HG02798 (cell line): ENCODE data around the gene DCLK1.
"Not testable (repeated sequence)": the region's sequence is repeated elsewhere in the genome, so short reads cannot be mapped to it uniquely, and the experiment has no call there.

ENCODE experiments used
- ATAC-seq: cut with Tn5 transposase; IDR thresholded peaks from one replicate; pipeline ENCODE4 v1.9.1; 2021; ENCODE audit warnings: mild to moderate bottlenecking; ENCODE audit not compliant: unreplicated experiment, poor library complexity

DCLK1 gene

GRCh38 chr13:36089130-36089647 is 42.0 kb downstream of the DCLK1 start:
- ATAC-seq = no peak

- ATAC-seq = no peak
These were observed 42.7 kb downstream of the DCLK1 start for GRCh38 chr13:36088463-36088862.

GRCh38 chr13:36088001-36088400 is 43.2 kb downstream of the DCLK1 start:
- no peak for ATAC-seq

GRCh38 chr13:36086117-36086516 is 45.1 kb downstream of the DCLK1 start:
- ATAC-seq = no peak

GRCh38 chr13:36084131-36084530 is 47.1 kb downstream of the DCLK1 start:
- ATAC-seq = no peak

GRCh38 chr13:36082806-36083205 is 48.4 kb downstream of the DCLK1 start:
- ATAC-seq = no peak

GRCh38 chr13:36082396-36082795 is 48.8 kb downstream of the DCLK1 start:
- ATAC-seq = no peak

GRCh38 chr13:36076211-36076610 is 55.0 kb downstream of the DCLK1 start:
- no peak for ATAC-seq

- ATAC-seq = no peak
These were observed 56.5 kb downstream of the DCLK1 start for GRCh38 chr13:36074659-36075058.

GRCh38 chr13:36072152-36072935 is 58.8 kb downstream of the DCLK1 start:
- no peak for ATAC-seq

- not testable (repeated sequence) for ATAC-seq
These were observed 60.5 kb downstream of the DCLK1 start for GRCh38 chr13:36070504-36071192.

GRCh38 chr13:36069881-36070366 is 61.3 kb downstream of the DCLK1 start:
- no peak for ATAC-seq

- no peak for ATAC-seq
These were observed 62.2 kb downstream of the DCLK1 start for GRCh38 chr13:36068991-36069390.

- ATAC-seq = no peak
These were observed 62.6 kb downstream of the DCLK1 start for GRCh38 chr13:36068566-36068965.

- ATAC-seq = no peak
These were observed 63.3 kb downstream of the DCLK1 start for GRCh38 chr13:36067746-36068381.

GRCh38 chr13:36062249-36062648 is 68.9 kb downstream of the DCLK1 start:
- no peak for ATAC-seq

- no peak for ATAC-seq
These were observed 69.6 kb downstream of the DCLK1 start for GRCh38 chr13:36061621-36062020.

- ATAC-seq = no peak
These were observed 70.1 kb downstream of the DCLK1 start for GRCh38 chr13:36061054-36061453.

GRCh38 chr13:36059321-36059720 is 71.9 kb downstream of the DCLK1 start:
- no peak for ATAC-seq

- ATAC-seq = no peak
These were observed 73.1 kb downstream of the DCLK1 start for GRCh38 chr13:36058116-36058515.

GRCh38 chr13:36057547-36057946 is 73.6 kb downstream of the DCLK1 start:
- ATAC-seq = no peak
